ENCODE measurements around the gene BMI1.

GRCh38 chr10:22368402-22368801 lies 47.5 kb downstream of the BMI1 start:
- TF ChIP-seq ZBTB21 (tag by site-specific recombination; IDR thresholded peaks at IDR 0.05) (no peak), ZNF629 (tag by site-specific recombination; IDR thresholded peaks at IDR 0.05) (no peak), ZBTB8A (tag by site-specific recombination; IDR thresholded peaks at IDR 0.05) (no peak), ZNF354C (tag by site-specific recombination; IDR thresholded peaks at IDR 0.05; ENCODE audit: borderline replicate concordance, low read depth) (no peak), HOXC10 (CRISPR knock-in tag; IDR thresholded peaks at IDR 0.05) (no peak), ZNF274 (IDR thresholded peaks at IDR 0.05; ENCODE audit: low read length) (no peak), ZNF274 (tag by site-specific recombination; IDR thresholded peaks at IDR 0.05; ENCODE audit: borderline replicate concordance) (no peak), ZNF157 (tag by site-specific recombination; IDR thresholded peaks at IDR 0.05) (no peak), CTCF (tag by site-specific recombination; IDR thresholded peaks at IDR 0.05) (no peak)
